Body of pancreas (tissue), 4 donors: Measurements from ENCODE around the gene LARP1. TPM values are rescaled to one million over a fixed set of nuclear protein-coding genes. Genes with fewer than 3 reads are reported as not detected.

Source experiments
- ATAC-seq: fragments of 150-250 bp; one replicate; pipeline ENCODE4 v1.9.1; 2016
- DNase-seq, 4 donors: peaks; one replicate each; pipeline ENCODE4 v3.0.0-alpha.2; 2019
- H3K27ac ChIP-seq, 4 donors: fragments of 200-600 bp; sonication (generic); 1 replicate in 3 of 4; 2 replicates in 1 of 4; pipeline versions ENCODE4 v1.5.1 to v1.6.1; 2016 to 2019; ENCODE audit warnings: mild to moderate bottlenecking in 1 of 4, mixed read lengths in 1 of 4, moderate library complexity in 1 of 4
- H3K27me3 ChIP-seq, 2 donors: fragments of 200-600 bp; sonication (generic); one replicate each; pipeline ENCODE4 v1.6.0; 2016; ENCODE audit warnings: mild to moderate bottlenecking in 1 of 2
- H3K36me3 ChIP-seq, 2 donors: fragments of 200-600 bp; sonication (generic); replicated peaks in 1 of 2; 2 replicates each; pipeline ENCODE4 v1.5.1; 2016; ENCODE audit warnings: low read depth in 2 of 2; ENCODE audit not compliant: insufficient read depth in 1 of 2
- H3K4me1 ChIP-seq: fragments of 200-600 bp; sonication (generic); one replicate; pipeline ENCODE4 v1.6.0; 2016
- H3K4me3 ChIP-seq, 2 donors: fragments of 200-600 bp; sonication (generic); 1 replicate in 1 of 2; 2 replicates in 1 of 2; pipeline ENCODE4 v1.5.1; 2016 to 2019
- H3K9me3 ChIP-seq, 3 donors: fragments of 200-600 bp; sonication (generic); 1 replicate in 2 of 3; 2 replicates in 1 of 3; pipeline ENCODE4 v1.5.1; 2016
- CTCF ChIP-seq, 7 experiments: fragments of 450-650 bp in 4 of 7; fragments of 200-600 bp in 3 of 7; sonication (generic) in 3 of 7; IDR thresholded peaks; one replicate each; pipeline ENCODE4 v1.5.1; 2016 to 2019; ENCODE audit warnings: antibody characterized with exemption in 7 of 7
- POLR2A ChIP-seq, 3 donors: fragments of 450-650 bp; IDR thresholded peaks; one replicate each; pipeline ENCODE4 v1.6.1; 2016; ENCODE audit warnings: antibody characterized with exemption in 3 of 3, mild to moderate bottlenecking in 2 of 3
- WGBS, 2 donors: methylation state at CpG; one replicate each; pipeline ENCODE4 v1.1.5; 2017; 5-methylcytosine and 5-hydroxymethylcytosine counted together
- intact Hi-C: fragments of 100-400 bp; cut with DNase I; formaldehyde crosslinking; loops from one replicate; pipeline ENCODE4 v1.15.1; 2023
- total RNA-seq, 2 donors: library from RNA; depleted of rRNA; stranded (reverse); fragments of >200 nt; gene quantifications; one replicate each; pipeline ENCODE4 v1.1.0, GENCODE V29; 2016

The LARP1 gene
- total RNA-seq, 2 donors from 2014 or later = 96.2 to 151 TPM

GRCh38 chr5:154857530-154858296, 102.5 kb downstream of the LARP1 start:
- Histone ChIP-seq H3K27me3 (no peaks in the 10 kb centered on the region), H3K27ac (peak overlapping the region; percentile 95 to 100 (median 99)), H3K9me3 (no peaks in the 10 kb centered on the region), H3K4me3 (peak overlapping the region; percentile 10 to 91), H3K36me3 (no peaks in the 10 kb centered on the region), H3K4me1 (peaks cover 40% of the 10 kb centered on the region)
- DNase-seq = peak; percentile 93 to 98 (median 96)
- TF ChIP-seq POLR2A (IDR thresholded peaks at IDR 0.05) = peak; percentile 74 to 82 (median 79)
- peak in 4 of 7 experiments; percentile 7 to 20 (median 14) for TF ChIP-seq CTCF (IDR thresholded peaks at IDR 0.05)
- intact Hi-C loops = no loop called here
- ATAC-seq = peak; percentile 85
- WGBS, 2 donors = 0% methylated on average over 14 to 59 of the region's 59 CpGs

GRCh38 chr5:154858297-154858971, 103.3 kb downstream of the LARP1 start, which contains the start of gene CNOT8:
TSS of gene CNOT8 (plus strand) at chr5:154858627. CDS start at chr5:154863279, 4,652 bp downstream.
- intact Hi-C loops = no loop called here

GRCh38 chr5:154858972-154859871, 104.0 kb downstream of the LARP1 start:
- Histone ChIP-seq H3K36me3 (no peaks in the 10 kb centered on the region), H3K4me1 (peaks cover 40% of the 10 kb centered on the region), H3K9me3 (no peaks in the 10 kb centered on the region), H3K27me3 (no peaks in the 10 kb centered on the region), H3K27ac (peak overlapping the region; percentile 95 to 100 (median 99)), H3K4me3 (peak overlapping the region; percentile 65 to 91)
- no peak for ATAC-seq
- WGBS, 2 donors = 1% methylated on average over 26 of the region's 26 CpGs
- DNase-seq = no peak
- TF ChIP-seq CTCF (IDR thresholded peaks at IDR 0.05) (no peak), POLR2A (IDR thresholded peaks at IDR 0.05) (no peak)
- intact Hi-C loops = no loop called here

More at GRCh38 chr5:154858297-154858971, 103.3 kb downstream of the LARP1 start, which contains the start of gene CNOT8:
- no peaks in the 10 kb centered on the region for H3K36me3 ChIP-seq
- H3K27me3 ChIP-seq = no peaks in the 10 kb centered on the region
- 0% methylated on average over 46 to 60 of the region's 65 CpGs for WGBS, 2 donors
- peak within 1 kb of the TSS; percentile 95 to 100 (median 99) for H3K27ac ChIP-seq
- ATAC-seq (peak; percentile 88), DNase-seq (peak; percentile 98 to 99 (median 98))
- no peaks in the 10 kb centered on the region for H3K9me3 ChIP-seq
- peak within 1 kb of the TSS; percentile 65 to 91 for H3K4me3 ChIP-seq
- peaks cover 40% of the 10 kb centered on the region for H3K4me1 ChIP-seq
- TF ChIP-seq POLR2A (IDR thresholded peaks at IDR 0.05) (peak; percentile 91 to 95 (median 93)), CTCF (IDR thresholded peaks at IDR 0.05) (peak in 1 of 7 experiments; percentile 17)

- Histone ChIP-seq H3K36me3 (no peaks in the 10 kb centered on the region), H3K27ac (peak overlapping the region in 3 of 4 donors; percentile 95 to 100 (median 99)), H3K9me3 (no peaks in the 10 kb centered on the region), H3K4me1 (peaks cover 40% of the 10 kb centered on the region), H3K4me3 (no peak overlapping the region), H3K27me3 (no peaks in the 10 kb centered on the region)
- 40 to 47% methylated on average over 5 of the region's 5 CpGs for WGBS, 2 donors
- ATAC-seq = no peak
- DNase-seq = peak in 2 of 4 donors; percentile 12 to 35
- intact Hi-C loops = no loop called here
- no peak for TF ChIP-seq CTCF (IDR thresholded peaks at IDR 0.05)
- no peak for TF ChIP-seq POLR2A (IDR thresholded peaks at IDR 0.05)
Observed at GRCh38 chr5:154860123-154860522, 104.9 kb downstream of the LARP1 start.
